GM21723 (cell line): ENCODE data around the gene DPM1.

ENCODE experiments used
- ATAC-seq: cut with Tn5 transposase; IDR thresholded peaks from one replicate; pipeline ENCODE4 v1.9.1; 2021; ENCODE audit warnings: mild to moderate bottlenecking, moderate library complexity; ENCODE audit not compliant: unreplicated experiment

DPM1 gene

GRCh38 chr20:50957798-50958614 lies at the start of gene DPM1:
Gene DPM1, minus strand, starts transcription at chr20:50958532. Its CDS starts 9 bp downstream, at chr20:50958523.
- ATAC-seq: peak; percentile 76

GRCh38 chr20:51005214-51005613 lies 46.9 kb upstream of the DPM1 start:
- no peak for ATAC-seq

- ATAC-seq: no peak
Observed at GRCh38 chr20:51004781-51005180, 46.4 kb upstream of the DPM1 start.

GRCh38 chr20:51004305-51004727 lies 46.0 kb upstream of the DPM1 start:
- ATAC-seq: no peak

- no peak for ATAC-seq
Observed at GRCh38 chr20:51003753-51004152, 45.4 kb upstream of the DPM1 start.

GRCh38 chr20:51002633-51003032 lies 44.3 kb upstream of the DPM1 start:
- ATAC-seq: no peak

- no peak for ATAC-seq
Observed at GRCh38 chr20:51001430-51002265, 43.3 kb upstream of the DPM1 start.

GRCh38 chr20:50999355-50999754 lies 41.0 kb upstream of the DPM1 start:
- ATAC-seq: no peak

- ATAC-seq: no peak
Observed at GRCh38 chr20:50996901-50997865, 38.9 kb upstream of the DPM1 start.

- ATAC-seq: no peak
Observed at GRCh38 chr20:50995506-50995905, 37.2 kb upstream of the DPM1 start.

- ATAC-seq: no peak
Observed at GRCh38 chr20:50993876-50994275, 35.5 kb upstream of the DPM1 start.

- ATAC-seq: no peak
Observed at GRCh38 chr20:50992733-50993457, 34.6 kb upstream of the DPM1 start.

GRCh38 chr20:50992336-50992732 lies 34.0 kb upstream of the DPM1 start:
- no peak for ATAC-seq

- no peak for ATAC-seq
Observed at GRCh38 chr20:50991076-50991475, 32.7 kb upstream of the DPM1 start.

- ATAC-seq: peak; percentile 57
Observed at GRCh38 chr20:50987493-50988210, 29.3 kb upstream of the DPM1 start.

GRCh38 chr20:50983321-50983720 lies 25.0 kb upstream of the DPM1 start:
- ATAC-seq: no peak

- no peak for ATAC-seq
Observed at GRCh38 chr20:50982363-50982762, 24.0 kb upstream of the DPM1 start.

- no peak for ATAC-seq
Observed at GRCh38 chr20:50981714-50982048, 23.3 kb upstream of the DPM1 start.

- no peak for ATAC-seq
Observed at GRCh38 chr20:50980851-50981713, 22.8 kb upstream of the DPM1 start.
